HG03439 (cell line): ENCODE results near the gene AATK.

Source experiments
- ATAC-seq: cut with Tn5 transposase; IDR thresholded peaks from one replicate; pipeline ENCODE4 v1.9.1; 2021; ENCODE audit warnings: mild to moderate bottlenecking, moderate library complexity; ENCODE audit not compliant: unreplicated experiment

AATK gene

DNA sequence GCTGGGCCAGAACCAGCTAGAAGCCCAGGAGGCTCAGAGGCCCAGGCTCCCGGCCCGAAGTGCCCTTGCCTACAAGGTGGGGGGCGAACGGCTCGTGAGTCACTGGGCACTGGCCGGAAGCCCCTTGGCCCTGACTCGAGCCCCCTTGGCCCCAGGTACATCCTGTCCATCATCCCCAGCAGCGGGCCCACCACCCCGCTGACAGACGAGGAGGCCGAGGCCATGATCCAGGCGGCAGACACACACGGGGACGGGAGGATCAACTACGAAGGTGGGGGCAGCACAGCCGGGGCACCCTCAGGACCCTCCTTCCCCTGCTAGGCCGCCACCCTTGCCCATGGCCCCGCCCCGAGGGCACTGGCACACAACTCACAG, 15.8 kb upstream of the AATK start:
- no peak for ATAC-seq

DNA sequence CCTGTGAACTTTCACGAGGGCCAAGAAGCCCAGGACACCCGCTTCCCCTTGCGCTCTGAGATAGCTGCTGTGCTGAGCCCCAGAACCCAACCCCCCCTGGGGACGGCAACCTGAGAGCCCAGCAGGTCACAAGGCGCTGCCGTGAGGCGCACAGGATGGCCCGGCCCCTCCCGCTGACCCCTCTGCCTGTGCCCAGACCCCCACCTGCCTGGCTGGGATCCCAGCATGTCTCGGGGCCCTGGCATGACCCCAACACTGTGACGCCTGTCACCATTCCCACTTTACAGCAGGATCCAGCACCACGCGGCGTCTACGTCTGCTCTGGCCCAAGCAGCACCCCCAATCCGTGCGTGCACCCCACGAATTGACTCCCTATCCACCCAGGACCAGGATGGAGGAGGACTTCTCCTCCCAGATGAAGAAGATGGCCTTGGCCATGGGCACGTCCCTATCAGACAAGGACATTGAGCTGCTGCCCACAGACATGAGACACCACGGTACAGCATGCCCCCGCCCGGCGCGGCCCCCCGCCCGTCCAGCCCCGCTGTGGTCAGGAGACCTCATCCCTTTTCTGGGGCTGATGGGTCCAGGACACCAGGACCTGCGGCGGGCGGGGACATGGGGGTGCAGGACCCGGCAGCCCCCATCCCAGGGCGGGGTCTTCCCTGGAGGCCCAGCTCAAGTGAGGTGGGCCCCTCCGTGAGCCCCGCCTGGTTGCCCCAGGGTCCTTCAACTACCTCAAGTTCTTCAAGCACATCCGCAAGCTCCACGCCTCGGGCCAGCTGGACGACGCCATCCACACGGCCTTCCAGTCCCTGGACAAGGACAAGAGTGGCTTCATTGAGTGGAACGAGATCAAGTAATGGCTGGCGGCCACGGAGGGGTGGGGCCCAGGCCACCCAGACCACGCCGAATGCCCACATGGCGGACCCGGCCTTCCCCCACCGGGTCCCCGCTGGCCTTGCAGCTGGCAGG, 15.1 kb upstream of the AATK start:
- ATAC-seq: no peak

DNA sequence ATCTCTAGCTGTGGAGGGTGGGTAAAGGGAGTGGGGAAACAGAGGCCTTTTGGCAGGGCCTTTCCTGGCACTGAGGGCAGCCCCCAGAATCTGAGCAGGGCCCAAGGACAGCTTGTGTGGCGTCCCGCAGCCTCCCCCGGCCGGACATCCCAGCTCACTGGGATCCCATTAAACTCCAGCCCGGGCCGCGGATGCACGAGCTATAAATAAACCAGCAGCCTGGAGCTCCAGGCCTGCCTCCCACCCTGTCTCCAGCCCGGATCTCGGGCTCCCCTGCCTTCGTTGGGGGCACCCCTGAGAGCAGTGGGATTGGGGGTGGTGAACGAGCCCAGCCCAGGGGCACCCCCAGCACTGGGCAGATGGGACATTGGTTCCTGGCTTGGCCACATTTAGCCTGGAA, 13.8 kb upstream of the AATK start:
- ATAC-seq: no peak

DNA sequence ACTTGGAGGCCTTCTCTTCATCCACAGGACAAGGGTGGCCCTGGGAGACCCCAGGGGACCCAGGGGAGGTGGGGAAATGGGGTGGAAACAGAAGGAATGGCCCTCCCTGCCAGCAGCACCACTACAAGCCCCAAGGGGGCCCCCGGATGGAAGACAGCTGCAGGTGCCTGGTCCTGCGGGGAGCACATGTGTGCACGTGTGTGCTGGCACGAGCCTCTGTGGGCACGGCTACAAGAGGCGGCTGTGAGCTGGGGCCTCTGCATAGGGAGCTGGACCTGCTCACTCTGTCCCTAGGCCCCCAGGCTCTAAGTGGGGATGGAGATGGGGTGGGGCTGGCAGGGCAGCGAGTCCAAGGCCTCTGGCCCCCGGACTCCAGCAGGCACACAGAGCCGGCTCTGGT, 13.2 kb upstream of the AATK start:
- ATAC-seq: no peak

DNA sequence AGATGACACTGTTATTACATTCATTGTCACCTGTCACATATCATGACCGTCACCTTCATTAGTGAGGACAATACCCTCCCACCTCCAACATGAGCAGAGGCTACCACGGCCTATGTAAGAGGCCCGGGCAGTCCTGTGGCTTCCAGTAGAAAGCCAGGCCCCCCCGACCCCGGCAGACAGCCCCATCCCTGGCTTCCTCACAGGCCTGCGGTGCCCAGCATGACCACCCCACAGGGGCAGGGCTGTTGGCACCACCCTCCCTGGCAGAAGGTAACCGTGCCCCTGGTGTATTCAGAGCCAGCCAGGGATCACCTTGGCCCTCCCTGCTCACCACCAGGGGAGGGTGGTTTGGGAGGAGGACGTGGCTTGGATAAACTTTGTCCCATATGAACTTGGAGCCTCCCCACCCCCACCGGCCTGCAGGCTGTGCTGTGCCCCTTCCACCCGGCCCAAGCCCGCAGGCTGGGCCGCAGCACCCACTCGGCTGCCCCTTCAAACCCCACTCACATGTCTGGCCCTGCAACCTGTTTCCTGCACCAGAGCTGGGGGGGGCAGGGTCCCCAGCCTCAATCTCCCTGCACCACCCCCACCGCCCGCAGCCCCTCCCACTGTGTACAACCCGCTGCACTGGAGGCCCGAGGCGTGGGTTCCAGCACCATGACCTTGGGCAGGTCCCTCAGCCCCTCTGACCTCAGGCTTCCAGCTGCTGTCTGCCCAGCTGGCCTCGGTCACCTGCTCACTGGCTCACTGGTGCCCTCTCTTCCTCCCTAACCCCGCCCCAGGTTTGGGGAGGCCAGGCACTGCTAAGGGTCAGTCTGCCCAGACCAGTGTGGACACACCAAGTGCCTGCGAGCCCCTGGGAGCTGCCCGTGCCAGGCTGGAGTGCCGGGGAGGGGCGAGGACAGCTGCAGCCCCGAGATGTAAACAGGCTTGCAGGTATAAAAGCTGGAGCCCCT, 12.4 kb upstream of the AATK start:
- no peak for ATAC-seq

DNA sequence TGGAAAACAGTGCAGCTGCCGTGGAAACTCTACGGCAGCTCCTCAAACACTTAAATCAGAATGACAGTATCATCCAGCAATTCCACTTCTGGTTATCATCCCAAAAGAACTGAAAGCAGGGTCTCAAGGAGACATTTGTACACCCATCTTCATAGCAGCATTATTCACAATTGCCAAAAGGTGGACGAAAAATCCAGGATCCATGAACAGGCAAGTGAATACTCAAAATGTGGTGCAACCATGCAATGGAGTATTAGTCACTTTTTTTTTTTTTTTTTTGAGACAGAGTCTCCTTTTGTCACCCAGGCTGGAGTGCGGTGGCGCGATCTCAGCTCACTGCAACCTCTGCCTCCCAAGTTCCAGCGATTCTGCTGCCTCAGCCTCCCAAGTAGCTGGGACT, 10.6 kb upstream of the AATK start:
- no peak for ATAC-seq

DNA sequence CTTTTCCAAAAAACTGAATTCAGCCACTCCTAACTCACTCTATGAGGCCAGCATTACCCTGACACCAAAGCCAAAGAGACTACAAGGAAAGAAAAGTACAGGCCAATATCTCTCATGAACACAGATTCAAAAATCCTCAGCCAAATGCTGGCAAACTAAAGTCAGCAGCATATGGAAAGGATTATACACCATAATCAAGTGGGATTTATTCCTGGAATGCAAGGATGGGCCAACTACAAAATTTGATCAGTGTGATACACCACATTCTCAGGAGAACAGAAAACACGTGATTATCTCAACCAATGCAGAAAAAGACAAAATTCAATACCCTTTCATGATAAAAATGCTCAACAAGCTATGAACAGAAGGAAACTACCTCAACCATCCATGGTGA, 7.7 kb upstream of the AATK start:
- no peak for ATAC-seq

DNA sequence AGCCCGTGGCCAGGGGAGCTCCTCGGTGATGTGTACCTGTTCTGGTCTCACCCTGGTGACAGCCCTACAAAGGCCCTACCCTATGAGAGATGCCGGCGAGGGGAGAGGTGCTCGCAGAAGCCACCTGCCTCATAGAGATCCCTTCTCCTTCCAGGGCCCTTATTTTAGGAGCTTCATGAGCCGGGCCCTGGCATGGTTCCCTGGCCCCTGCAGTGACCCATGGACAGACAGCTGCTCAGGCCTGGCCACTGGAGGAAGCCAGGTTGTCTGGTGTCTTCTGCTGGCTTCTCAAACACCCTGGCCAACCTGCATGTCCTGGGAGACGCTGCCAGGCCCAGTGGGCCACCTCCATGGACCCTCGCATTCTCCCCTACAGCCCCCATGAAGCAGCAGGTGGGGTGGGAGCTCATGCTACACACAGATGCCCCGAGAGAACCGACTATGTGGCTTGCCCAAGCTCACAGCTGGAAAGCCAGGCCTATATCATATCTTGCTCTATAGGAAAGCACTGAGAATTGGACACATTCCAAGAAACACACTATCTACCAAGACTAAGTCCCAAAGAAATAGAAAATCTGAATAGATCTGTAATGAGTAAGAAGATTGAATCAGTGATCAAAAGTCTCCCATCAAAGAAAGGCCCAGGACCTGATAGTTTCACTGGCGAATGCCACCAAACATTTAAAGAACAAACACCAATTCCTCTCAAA, 7.2 kb upstream of the AATK start:
- no peak for ATAC-seq

DNA sequence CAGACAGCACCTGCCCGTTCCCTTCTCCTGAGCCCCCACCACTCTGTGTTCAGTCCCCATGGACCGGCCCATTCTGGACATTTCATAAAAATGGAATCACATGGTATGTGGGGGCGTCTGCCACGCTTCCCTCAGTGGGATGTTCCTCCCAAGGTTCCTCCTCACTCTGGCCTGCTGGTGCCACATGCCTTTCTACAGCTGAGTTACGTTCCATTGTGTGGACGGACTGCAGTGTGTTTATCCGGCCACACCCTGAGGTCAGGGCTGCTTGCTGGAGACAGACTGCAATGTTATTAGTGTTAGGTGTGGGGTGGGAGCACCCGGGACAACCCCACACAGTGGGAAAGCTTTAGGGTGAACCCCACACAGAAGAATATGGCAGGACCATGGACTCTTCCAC, 5.9 kb upstream of the AATK start:
- no peak for ATAC-seq

DNA sequence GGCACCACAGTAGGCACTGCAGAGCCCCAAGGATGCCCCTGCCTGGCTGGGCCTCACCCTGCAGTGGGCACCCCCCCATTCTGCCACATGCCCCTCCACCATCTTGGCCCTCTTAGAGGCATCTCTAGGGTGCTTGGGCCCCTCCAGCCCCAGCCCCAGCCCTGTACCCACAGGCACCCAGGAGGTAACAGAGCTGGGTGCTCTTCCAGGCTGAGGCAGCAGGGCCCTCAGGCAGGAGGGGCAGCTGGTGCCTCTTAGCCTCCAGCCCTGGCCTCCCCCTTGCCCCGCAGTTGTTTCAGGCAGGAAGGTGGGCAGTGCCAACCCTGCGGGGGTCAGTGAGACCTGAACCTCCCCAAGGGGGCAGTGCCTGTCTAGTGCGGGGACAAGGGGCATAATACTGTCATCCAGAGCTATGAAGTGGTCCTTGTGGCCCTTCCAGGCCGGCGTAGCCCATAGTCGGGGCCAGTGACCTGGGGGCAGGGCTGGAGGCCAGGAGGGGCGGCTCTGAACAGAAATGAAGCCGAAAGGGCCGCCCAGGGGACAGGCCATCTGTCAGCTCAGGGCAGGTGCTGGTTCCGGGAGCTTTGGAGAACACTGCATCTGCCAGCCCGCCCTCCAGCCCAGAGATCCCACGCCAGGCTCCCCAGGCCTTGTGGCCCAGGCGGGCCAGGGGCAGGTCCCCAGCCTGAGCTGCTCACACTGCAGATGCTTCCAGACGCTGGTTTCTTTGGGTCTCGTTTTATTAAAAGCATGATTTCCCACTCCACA, 4.9 kb upstream of the AATK start:
- ATAC-seq: no peak

DNA sequence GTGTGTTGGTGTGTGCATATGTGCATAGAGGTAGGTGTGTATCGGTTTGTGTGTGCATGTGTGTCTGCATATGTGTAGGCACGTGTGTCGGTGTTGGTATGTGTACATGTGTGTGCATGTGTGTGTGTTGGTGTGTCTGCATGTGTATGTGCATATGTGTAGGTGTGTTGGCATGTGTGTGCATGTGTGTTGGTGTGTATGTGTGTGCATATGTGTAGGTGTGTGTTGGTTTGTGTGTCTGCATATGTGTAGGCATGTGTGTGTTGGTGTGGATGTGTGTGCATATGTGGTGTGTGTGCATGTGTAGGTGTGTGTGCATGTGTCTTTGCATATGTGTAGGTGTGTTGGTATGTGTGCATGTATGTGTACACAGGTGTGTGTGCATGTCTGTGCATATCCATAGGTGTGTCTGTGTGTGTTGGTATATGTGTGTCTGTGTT, 3.9 kb upstream of the AATK start:
- no peak for ATAC-seq

DNA sequence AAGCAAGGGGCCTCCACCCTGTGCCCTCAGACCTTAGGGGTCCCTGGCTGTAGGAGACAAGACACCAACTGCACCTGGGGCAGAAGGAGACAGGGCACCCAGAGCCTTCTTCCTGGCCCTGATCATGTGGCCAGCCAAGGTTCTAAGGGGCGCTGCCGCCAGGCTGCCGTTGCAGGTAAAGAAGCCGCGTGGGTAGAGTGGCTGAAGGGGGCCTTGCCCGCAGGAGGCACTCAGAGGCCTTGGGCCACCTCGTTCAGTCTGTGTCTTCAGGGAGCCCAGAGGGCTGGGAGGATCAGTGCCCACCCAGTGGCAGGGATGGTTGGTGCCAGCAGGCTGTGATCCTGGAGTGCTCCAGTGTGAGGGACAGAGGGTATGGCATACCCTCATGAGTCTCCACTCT, 1.6 kb upstream of the AATK start:
- no peak for ATAC-seq

DNA sequence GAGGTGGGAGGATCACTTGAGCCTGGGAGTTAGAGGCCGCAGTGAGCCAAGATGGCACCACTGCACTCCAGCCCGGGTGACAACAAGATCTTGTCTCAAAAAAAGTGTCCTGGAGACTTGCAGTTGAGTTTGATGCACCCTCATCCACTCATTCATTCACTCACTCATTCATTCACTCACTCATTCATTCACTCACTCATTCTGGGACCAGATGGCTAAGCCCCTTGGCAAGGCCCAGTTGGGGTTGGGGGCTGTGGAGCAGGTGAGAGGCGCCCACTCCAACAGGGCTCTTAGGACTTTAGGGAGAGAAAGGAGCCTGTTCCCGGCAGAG, 1.1 kb upstream of the AATK start:
- no peak for ATAC-seq

DNA sequence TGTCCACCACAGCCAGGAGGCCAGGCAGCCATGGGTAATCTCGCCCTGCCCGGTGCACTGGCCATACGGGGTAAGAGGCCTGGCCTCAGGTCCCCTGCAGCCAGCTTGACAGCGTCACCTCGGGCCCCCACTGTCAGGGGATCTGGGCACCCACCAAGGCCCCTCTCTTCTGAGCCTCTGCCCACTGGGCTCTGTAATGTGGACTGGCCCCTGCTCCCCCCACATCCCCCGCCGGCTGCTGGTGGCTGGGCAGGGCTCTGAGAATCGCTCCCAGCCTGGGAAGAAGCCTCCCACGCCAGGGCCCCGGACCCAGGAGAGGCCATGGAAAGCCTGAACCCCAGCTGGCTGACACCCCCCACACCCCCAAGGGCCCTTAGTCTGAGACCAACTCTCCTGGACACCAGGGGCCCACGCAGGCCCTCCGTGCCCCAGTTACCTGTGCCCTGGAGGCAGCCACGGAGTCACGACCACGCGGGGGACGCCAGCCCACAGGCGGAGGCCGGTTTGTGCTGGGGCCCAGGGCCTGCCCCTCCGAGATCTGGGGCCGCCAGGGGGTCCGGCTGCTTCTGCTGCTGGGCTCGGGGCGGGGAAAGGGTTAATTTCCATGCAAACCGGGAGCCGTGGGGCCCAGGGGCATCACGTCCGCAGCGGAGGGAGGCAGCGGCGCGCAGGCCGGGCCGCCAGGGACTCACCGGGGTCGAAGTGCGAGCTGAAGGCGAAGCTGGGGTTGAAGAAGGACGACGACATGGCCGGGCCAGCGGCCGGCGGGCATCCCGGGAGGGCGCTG, 582 bp downstream of the AATK start, which contains the start of gene PVALEF:
TSS of gene PVALEF (plus strand) at position 262 of the 787 bp plus-strand sequence. CDS start 15,720 bp downstream, outside the sequence.
- no peak for ATAC-seq

DNA sequence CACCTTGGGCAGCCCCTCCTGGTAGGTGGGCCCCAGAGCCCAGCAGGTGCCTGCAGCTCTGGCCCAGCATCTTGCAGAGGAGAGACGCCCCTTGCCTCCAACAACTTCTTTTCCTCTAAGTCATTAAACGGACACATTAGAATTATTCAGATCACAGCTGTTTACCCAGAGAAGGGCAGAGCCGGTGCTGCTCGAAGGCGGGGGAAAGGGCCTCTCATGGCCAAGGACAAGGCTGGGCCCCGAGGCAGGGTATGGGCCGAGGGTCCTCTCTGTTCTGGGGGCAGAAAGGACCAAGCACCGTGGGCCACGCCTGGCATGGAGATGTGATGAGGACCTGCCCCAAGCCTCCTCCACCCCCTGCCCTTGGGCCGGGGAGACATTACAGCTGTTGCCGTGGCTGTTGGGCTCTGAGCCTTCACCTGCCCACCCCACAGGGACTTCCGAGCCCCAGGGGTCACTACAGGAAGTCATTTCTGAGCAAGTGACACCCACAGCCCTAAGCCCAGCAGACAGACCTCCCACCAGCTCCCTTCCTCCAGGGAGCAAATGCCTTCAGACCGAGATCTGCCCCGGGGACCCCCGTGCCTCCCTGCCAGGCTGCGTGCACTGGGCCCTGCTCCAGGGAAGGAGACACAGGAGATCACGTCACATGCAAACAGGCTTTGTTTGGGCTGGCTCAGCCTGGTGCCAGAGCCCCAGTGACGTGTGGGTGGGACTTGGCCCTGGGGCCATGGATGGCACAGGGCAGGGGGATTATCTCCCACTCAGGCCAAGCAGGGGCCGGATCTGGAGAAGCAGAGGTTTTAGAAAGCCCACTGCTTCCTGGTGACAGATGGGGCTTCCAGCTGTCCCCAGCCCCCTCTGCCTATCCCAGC, 1.4 kb downstream of the AATK start:
- no peak for ATAC-seq

DNA sequence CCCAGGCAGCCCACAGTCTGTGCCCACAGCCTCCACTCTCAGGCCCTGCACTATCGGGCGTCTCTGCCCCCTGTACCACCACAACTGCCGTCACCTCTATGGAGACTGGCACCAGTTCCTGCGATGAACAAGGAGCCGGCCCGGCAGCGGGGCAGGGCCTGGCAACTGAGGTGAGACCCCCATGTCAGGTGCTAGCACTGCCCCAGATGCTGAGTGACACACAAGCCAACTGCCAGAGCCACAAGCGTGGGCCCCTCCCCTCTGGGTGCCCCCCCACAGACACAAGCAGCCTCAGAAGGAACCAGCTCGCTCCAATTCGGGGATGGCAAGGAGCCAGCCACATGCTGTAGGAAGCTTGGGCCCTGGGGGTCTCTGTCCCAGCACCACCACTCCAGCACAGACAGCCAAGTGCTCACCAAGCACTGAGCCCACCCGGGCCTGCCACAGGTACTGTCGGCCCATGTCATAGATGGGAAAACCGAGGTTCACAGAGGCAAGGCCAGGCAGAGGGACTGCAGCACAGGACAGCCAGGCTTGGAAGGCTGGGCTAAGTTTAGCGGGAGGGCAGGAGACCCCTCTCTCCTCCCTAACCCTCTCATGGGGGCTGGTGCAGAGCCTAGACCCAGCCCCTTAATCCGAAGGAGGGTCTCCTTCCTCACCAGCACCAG, 2.2 kb downstream of the AATK start:
- no peak for ATAC-seq

DNA sequence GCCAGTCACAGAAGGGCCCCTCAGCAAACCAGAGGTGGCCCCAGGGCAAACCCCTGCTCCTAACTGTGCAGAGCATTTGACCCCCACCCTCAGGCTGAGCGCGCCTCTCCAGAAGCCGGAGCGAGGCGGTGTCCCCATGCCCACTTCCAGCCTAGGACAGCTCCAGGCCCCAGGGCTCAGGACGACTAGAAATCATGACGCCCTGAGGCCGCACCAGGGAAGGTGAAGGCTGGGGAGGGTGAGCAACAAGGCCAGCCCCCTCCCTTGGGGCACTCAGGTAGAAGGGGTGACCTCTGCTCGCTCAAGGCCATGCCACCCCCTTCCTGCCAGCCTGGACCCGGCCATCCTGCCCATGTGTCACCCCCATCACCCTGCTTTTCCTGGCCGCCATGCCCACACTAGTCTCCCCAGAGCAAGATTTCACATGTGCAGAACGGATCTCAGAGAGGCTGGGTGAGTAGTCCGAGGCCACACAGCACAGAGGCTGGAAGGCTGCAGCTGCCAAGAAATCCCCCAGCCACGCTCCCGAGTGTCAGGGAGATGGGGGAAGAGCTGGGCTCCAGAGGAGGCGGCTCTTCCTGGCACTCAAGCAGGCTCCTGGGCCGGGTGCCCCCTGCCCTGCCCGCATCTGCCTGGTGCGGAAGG, 2.8 kb downstream of the AATK start:
- ATAC-seq: no peak

DNA sequence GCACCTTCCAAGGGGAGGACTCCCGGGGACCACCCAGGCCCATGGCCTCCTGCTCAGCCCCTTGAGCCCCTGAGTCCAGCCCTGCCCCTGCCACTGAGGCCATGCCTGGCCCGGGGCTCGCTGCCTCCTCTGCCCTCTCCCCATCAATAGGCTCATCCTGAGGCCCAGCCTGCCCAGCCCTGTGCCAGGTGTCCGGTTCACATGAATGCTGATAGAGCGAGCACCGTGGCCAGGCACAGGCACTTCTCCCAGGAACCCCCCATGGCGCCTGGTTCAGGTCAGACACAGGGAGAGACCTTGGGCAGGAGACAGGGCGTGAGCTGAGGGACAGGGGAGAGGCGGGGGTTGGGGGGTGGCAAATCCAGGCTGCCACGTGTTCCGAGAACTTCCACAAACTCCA, 3.5 kb downstream of the AATK start:
- ATAC-seq: no peak
